SU-DHL-6 (cell line): ENCODE results near the gene SMIM43.

Source experiments
- CTCF ChIP-seq: fragments of 200-600 bp; sonication (generic); IDR thresholded peaks from one replicate; pipeline ENCODE4 v1.5.1; 2017; ENCODE audit warnings: antibody characterized with exemption, mild to moderate bottlenecking, low read length, moderate library complexity; ENCODE audit not compliant: insufficient read depth, poor library complexity, severe bottlenecking
- EZH2phosphoT487 ChIP-seq: fragments of 200-600 bp; sonication (generic), shearing (Covaris generic); conservative IDR thresholded peaks from 2 replicates; pipeline ENCODE4 v1.6.1; 2018; ENCODE audit warnings: mild to moderate bottlenecking, antibody characterized with exemption, low read length, moderate library complexity, mixed read lengths

DNA sequence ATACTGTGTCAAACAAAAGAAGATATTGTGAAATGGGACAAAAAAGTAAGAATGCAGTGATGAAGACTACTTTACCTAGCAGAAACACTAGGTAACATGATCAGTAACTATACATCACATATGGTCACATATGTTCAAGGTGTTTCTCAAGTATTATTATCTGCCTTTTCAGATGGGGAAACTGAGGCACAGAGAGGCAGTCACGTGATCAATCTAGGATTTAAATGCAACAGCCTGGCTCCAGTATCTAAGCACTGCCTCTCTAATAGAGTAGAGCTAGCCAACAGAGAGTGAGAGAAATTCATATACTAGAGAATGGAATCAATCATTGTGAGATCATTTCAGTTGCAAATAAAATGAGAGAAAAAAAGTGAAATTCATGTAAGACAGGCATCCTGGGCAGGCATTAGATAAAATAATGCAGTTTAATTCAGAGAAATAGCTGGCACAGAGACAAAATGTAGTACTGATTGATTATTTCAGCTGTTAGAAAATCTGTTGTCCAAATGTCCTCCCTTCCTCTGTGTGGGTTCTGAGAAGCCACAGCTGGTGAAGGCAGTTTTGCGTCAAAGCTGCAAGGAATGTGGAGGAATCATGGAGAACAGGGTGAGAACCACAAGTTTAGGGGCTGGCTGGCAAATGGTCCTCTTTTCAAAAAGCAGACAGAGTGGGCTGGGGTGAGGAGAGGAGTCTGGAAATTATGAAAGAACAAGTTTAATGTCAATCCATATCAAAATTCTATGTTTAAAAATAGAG is 26.0 kb downstream of the SMIM43 start:
- TF ChIP-seq CTCF (no peak), EZH2phosphoT487 (no peak)
